NB4 (cell line): ENCODE data around the gene NDUFA13.

ENCODE experiments used
- POLR2A ChIP-seq: IDR thresholded peaks from 2 replicates; pipeline ENCODE4 v1.6.1; 2011; ENCODE audit warnings: mild to moderate bottlenecking; ENCODE audit not compliant: insufficient read length; ENCODE audit errors: extremely low read depth
- TF ChIP-seq, protein P1 (sequence below): IDR thresholded peaks from one replicate; pipeline ENCODE4 v1.5.1; 2012; ENCODE audit warnings: low read depth, low read length

DNA sequence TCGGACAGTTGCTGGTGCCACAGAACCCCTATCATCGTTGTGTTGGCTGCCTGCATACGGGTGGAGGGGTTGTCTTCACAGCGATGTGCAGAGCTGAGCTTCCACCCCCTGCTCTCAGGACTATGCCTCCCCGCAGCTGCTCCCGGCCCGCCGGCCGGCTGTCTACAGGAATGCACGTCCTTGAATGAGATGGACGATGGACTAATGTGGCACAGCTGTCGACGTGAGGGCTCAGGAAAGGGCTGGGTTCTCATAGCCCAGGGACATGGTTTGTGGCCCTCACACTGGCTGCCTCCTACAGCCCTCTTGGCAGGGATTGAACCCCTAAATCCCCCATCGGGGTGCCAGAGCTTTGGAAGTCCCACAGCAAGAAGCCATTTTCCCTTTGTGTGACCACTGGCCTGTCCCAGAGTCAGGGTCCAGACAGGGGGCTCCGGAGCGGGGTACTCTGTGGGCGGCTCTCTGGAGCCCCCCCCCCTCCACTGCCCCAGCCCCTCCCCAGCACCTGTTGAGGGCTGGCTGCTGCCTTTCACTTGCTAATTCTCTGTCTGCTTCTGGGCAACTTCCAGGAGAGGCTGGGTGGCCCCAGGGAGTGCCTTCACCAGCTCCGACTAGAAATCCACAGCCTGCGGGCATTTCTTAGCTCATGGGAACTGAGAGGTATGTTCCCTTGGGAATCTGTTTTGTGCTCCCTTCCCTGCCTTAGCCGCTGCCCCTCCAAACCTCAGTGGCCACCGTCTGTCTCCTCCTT, 40.8 kb upstream of the NDUFA13 start:
- no peak for TF ChIP-seq POLR2A
- TF ChIP-seq, protein P1, sequence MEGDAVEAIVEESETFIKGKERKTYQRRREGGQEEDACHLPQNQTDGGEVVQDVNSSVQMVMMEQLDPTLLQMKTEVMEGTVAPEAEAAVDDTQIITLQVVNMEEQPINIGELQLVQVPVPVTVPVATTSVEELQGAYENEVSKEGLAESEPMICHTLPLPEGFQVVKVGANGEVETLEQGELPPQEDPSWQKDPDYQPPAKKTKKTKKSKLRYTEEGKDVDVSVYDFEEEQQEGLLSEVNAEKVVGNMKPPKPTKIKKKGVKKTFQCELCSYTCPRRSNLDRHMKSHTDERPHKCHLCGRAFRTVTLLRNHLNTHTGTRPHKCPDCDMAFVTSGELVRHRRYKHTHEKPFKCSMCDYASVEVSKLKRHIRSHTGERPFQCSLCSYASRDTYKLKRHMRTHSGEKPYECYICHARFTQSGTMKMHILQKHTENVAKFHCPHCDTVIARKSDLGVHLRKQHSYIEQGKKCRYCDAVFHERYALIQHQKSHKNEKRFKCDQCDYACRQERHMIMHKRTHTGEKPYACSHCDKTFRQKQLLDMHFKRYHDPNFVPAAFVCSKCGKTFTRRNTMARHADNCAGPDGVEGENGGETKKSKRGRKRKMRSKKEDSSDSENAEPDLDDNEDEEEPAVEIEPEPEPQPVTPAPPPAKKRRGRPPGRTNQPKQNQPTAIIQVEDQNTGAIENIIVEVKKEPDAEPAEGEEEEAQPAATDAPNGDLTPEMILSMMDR, result no peak
